ENCODE data around the gene RFTN2.
"Not testable (repeated sequence)": the region's sequence is repeated elsewhere in the genome, so short reads cannot be mapped to it uniquely, and the experiment has no call there.

RFTN2 gene

DNA sequence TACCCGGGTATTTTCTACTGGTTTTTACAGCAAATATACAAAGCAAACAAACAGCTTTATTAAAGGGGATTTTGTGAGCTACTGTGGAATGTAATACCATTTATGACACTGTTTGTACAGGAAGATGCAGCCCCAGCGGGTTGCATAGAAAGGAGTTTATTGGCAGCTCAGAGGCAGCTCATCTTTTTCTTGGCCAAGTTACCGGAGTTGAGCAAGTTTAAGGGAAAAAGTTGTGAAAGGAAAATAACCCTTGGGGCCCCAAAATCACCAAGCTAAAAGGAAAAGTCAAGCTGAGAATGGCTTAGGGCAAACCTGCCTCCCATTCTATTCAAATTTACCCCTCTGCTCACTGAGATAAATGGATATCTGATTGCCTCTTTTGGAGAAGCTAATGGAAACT, 98.8 kb downstream of the RFTN2 start:
- peaks cover 8% of the 10 kb centered on the region; the same call in 1 of the 2 replicates for H3K36me3 ChIP-seq (ENCODE audit: control insufficient read depth, insufficient read depth, low read length)
- no peak overlapping the region for H3K4me3 ChIP-seq (ENCODE audit: low read depth, low read length)
- H3K27me3 ChIP-seq (ENCODE audit: control insufficient read depth, insufficient read depth, low read length): no peaks in the 10 kb centered on the region
- H3K9me3 ChIP-seq (ENCODE audit: control insufficient read depth, insufficient read depth, low read length): peaks cover 33% of the 10 kb centered on the region
- no peak overlapping the region for H3K9ac ChIP-seq (ENCODE audit: low read depth, low read length)
- H3K4me1 ChIP-seq (ENCODE audit: control insufficient read depth, insufficient read depth, low read length): peaks cover 23% of the 10 kb centered on the region
- no peak overlapping the region for H3K27ac ChIP-seq (ENCODE audit: low read depth, low read length)

DNA sequence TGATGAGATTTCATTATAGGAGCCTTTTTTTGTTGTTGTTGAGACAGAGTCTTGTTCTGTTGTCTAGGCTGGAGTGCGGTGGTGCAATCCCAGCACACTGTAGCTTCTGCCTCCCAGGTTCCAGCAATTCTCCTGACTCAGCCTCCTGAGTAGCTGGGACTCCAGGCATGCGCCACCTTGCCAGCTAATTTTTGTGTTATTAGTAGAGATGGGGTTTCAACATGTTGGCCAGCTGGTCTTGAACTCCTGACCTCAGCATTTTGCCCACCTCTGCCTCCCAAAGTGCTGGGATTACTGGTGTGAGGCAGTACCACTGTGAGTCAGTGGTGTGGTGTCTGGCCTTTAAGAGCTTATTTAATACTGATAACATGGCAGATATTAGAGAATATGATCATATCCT, 99.4 kb downstream of the RFTN2 start:
- H3K36me3 ChIP-seq (ENCODE audit: control insufficient read depth, insufficient read depth, low read length): peaks cover 8% of the 10 kb centered on the region; the same call in 1 of the 2 replicates
- H3K4me1 ChIP-seq (ENCODE audit: control insufficient read depth, insufficient read depth, low read length): peaks cover 23% of the 10 kb centered on the region
- no peak overlapping the region for H3K27ac ChIP-seq (ENCODE audit: low read depth, low read length)
- peaks cover 33% of the 10 kb centered on the region for H3K9me3 ChIP-seq (ENCODE audit: control insufficient read depth, insufficient read depth, low read length)
- H3K27me3 ChIP-seq (ENCODE audit: control insufficient read depth, insufficient read depth, low read length): no peaks in the 10 kb centered on the region
- no peak overlapping the region for H3K4me3 ChIP-seq (ENCODE audit: low read depth, low read length)
- no peak overlapping the region for H3K9ac ChIP-seq (ENCODE audit: low read depth, low read length)

DNA sequence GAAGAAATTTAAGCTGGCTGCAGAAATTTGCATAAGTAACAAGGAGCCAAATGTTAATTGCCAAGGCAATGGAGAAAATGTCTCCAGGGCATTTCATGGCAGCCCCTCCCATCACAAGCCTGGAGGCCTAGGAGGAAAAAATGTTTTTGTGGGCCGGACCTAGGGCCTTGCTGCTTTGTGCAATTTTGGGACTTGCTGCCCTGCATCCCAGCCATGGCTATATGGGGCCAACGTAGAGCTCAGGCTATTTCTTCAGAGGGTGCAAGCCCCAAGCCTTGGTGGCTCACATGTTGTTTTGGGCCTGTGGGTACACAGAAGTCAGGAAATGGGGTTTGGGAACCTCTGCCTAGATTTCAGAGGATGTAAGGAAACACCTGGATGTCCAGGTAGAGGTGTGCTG, 101.8 kb downstream of the RFTN2 start:
- peaks cover 33% of the 10 kb centered on the region for H3K9me3 ChIP-seq (ENCODE audit: control insufficient read depth, insufficient read depth, low read length)
- H3K36me3 ChIP-seq (ENCODE audit: control insufficient read depth, insufficient read depth, low read length): peaks cover 8% of the 10 kb centered on the region; the same call in 1 of the 2 replicates
- no peak overlapping the region for H3K9ac ChIP-seq (ENCODE audit: low read depth, low read length)
- no peak overlapping the region for H3K4me3 ChIP-seq (ENCODE audit: low read depth, low read length)
- peaks cover 23% of the 10 kb centered on the region for H3K4me1 ChIP-seq (ENCODE audit: control insufficient read depth, insufficient read depth, low read length)
- H3K27ac ChIP-seq (ENCODE audit: low read depth, low read length): no peak overlapping the region
- no peaks in the 10 kb centered on the region for H3K27me3 ChIP-seq (ENCODE audit: control insufficient read depth, insufficient read depth, low read length)

DNA sequence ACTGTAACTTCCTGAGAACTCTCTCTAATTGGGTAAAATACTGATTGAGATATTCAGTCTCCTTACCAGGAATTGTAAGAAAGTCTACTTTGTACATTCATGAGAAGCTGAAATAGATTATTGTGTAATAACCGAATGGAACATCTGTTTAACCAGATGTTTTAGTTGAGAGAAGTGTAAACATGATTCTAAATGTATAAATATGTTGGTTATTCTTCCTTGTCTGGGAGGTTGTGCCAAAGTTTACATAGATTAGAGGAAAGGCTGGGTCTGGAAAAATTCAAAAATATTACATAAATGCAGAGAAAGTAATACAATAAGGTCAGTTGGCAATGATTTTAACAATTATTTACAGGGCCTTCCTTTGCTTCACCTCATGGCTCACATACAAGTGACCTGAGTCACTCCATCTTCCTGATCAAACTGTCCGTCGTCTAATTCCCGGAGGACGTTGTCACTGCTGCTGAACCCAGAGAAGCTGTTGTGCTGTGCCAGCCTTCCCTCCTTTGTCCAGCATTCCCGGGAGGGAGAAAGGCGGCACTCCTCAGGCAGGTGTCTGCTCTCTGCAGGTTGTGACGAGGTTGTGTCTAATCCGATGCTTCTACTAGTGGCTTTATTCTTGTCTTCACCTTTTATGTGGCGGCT, 103.6 kb downstream of the RFTN2 start:
- H3K4me3 ChIP-seq (ENCODE audit: low read depth, low read length): no peak overlapping the region
- H3K4me1 ChIP-seq (ENCODE audit: control insufficient read depth, insufficient read depth, low read length): peaks cover 5% of the 10 kb centered on the region; the same call in 1 of the 2 replicates
- peaks cover 33% of the 10 kb centered on the region for H3K9me3 ChIP-seq (ENCODE audit: control insufficient read depth, insufficient read depth, low read length)
- no peaks in the 10 kb centered on the region for H3K27me3 ChIP-seq (ENCODE audit: control insufficient read depth, insufficient read depth, low read length)
- peaks cover 8% of the 10 kb centered on the region; the same call in 1 of the 2 replicates for H3K36me3 ChIP-seq (ENCODE audit: control insufficient read depth, insufficient read depth, low read length)
- no peak overlapping the region for H3K27ac ChIP-seq (ENCODE audit: low read depth, low read length)
- H3K9ac ChIP-seq (ENCODE audit: low read depth, low read length): no peak overlapping the region

DNA sequence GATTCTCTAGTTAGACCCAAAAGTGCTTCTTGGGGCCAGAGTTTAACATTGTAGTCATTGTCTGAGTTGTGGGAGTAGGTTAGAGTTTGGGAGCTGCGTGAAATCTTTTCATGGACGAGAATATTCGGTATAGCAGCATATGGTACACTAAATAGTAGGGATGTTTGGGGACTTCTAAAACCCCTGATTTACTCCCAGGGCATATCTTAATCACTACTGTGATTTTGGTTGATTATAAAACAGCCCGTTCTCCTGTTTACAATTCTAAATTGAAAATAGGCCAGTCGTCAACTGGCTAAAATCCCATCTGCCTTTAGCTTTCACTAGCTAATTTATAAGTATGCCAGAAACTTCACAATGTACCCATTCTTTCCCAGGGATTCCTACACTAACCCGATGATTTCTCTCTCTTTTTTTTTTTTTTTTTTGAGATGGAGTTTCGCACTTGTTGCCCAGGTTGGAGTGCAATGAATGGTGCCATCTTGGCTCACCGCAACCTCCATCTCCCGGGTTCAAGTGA, 115.2 kb downstream of the RFTN2 start:
- H3K4me1 ChIP-seq (ENCODE audit: control insufficient read depth, insufficient read depth, low read length): no peaks in the 10 kb centered on the region
- H3K9ac ChIP-seq (ENCODE audit: low read depth, low read length): no peak overlapping the region
- no peak overlapping the region for H3K4me3 ChIP-seq (ENCODE audit: low read depth, low read length)
- H3K36me3 ChIP-seq (ENCODE audit: control insufficient read depth, insufficient read depth, low read length): peaks cover 7% of the 10 kb centered on the region; the same call in 1 of the 2 replicates
- H3K27me3 ChIP-seq (ENCODE audit: control insufficient read depth, insufficient read depth, low read length): no peaks in the 10 kb centered on the region
- H3K9me3 ChIP-seq (ENCODE audit: control insufficient read depth, insufficient read depth, low read length): no peaks in the 10 kb centered on the region
- H3K27ac ChIP-seq (ENCODE audit: low read depth, low read length): no peak overlapping the region

DNA sequence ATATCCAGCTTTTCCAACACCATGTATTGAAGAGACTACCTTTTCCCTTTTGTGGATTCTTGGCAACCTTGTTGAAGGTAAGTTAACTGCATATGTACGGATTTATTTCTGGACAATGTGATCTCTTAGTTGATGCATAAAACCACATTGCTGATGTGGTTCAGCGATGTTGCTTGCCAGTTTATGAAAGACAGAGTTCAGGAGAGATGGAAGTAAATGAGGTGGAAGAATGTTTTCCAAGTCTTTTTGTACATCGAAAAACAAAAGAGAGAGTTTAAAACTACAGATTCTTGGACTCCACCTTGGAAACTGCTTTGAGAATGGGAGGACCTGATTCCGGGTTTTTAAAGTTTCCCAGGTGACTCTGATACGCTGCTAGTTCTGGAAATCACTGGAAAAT, 115.7 kb downstream of the RFTN2 start:
- no peak overlapping the region for H3K4me3 ChIP-seq (ENCODE audit: low read depth, low read length)
- H3K36me3 ChIP-seq (ENCODE audit: control insufficient read depth, insufficient read depth, low read length): peaks cover 9% of the 10 kb centered on the region; the same call in 1 of the 2 replicates
- H3K9ac ChIP-seq (ENCODE audit: low read depth, low read length): no peak overlapping the region
- H3K4me1 ChIP-seq (ENCODE audit: control insufficient read depth, insufficient read depth, low read length): no peaks in the 10 kb centered on the region
- no peaks in the 10 kb centered on the region for H3K27me3 ChIP-seq (ENCODE audit: control insufficient read depth, insufficient read depth, low read length)
- no peak overlapping the region for H3K27ac ChIP-seq (ENCODE audit: low read depth, low read length)
- no peaks in the 10 kb centered on the region for H3K9me3 ChIP-seq (ENCODE audit: control insufficient read depth, insufficient read depth, low read length)

DNA sequence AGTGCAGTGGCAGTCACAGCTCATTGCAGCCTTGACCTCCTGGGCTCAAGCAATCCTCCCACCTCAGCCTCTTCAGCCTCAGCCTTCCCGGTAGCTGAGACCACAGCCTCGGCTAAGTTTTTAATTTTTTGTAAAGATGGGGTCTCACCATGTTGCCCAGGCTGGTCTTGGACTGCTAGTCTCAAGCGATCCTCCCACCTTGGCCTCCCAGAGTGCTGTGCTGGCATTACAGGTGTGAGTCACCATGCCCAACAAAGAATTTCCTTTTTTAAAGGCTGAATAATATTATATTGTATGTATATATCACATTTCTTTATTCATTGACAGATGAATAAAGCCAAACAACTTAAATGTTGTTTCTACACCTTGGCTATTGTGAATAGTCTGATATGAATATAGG, 117.0 kb downstream of the RFTN2 start:
- H3K27me3 ChIP-seq (ENCODE audit: control insufficient read depth, insufficient read depth, low read length): no peaks in the 10 kb centered on the region
- no peak overlapping the region for H3K27ac ChIP-seq (ENCODE audit: low read depth, low read length)
- H3K36me3 ChIP-seq (ENCODE audit: control insufficient read depth, insufficient read depth, low read length): peaks cover 16% of the 10 kb centered on the region
- H3K9me3 ChIP-seq (ENCODE audit: control insufficient read depth, insufficient read depth, low read length): no peaks in the 10 kb centered on the region
- no peak overlapping the region for H3K9ac ChIP-seq (ENCODE audit: low read depth, low read length)
- no peaks in the 10 kb centered on the region for H3K4me1 ChIP-seq (ENCODE audit: control insufficient read depth, insufficient read depth, low read length)
- H3K4me3 ChIP-seq (ENCODE audit: low read depth, low read length): no peak overlapping the region

DNA sequence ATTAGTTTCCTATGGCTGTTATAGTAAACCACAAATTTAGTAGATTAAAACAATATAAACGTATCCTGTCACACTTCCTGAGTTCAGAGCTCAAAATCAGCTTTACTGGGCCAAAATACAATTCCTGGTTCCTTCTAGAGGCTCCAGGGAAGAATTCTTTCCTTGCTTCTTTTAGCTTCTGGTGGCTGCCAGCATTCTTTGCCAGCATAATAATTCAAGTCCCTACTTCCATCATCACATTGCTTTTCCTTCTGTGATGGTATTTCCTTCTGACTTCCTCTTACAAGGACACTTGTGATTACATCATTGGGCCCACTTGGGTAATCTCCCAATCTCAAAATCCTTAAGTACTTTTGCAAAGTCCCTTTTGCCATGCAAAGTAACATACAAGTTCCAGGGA, 118.9 kb downstream of the RFTN2 start:
- no peaks in the 10 kb centered on the region for H3K4me1 ChIP-seq (ENCODE audit: control insufficient read depth, insufficient read depth, low read length)
- H3K36me3 ChIP-seq (ENCODE audit: control insufficient read depth, insufficient read depth, low read length): peaks cover 34% of the 10 kb centered on the region
- H3K27me3 ChIP-seq (ENCODE audit: control insufficient read depth, insufficient read depth, low read length): no peaks in the 10 kb centered on the region
- no peak overlapping the region for H3K27ac ChIP-seq (ENCODE audit: low read depth, low read length)
- no peak overlapping the region for H3K9ac ChIP-seq (ENCODE audit: low read depth, low read length)
- H3K9me3 ChIP-seq (ENCODE audit: control insufficient read depth, insufficient read depth, low read length): no peaks in the 10 kb centered on the region
- no peak overlapping the region for H3K4me3 ChIP-seq (ENCODE audit: low read depth, low read length)

DNA sequence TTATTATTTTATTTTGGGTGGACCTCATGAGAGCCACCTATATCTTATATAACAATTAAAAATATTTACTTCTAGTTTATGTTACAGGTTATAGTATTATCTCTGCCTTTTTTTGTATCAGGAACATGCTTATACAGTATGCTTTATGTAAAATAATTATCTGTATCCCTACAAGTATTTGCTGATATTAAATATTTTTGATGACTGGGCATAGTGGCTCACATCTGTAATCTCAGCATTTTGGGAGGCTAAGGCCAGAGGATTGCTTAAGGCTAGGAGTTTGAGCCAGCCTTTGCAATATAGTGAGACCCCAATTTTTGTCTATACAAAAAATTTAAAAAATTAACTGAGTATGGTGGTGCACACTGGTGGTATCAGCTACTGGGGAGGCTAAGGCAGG, 119.9 kb downstream of the RFTN2 start:
- no peaks in the 10 kb centered on the region for H3K9me3 ChIP-seq (ENCODE audit: control insufficient read depth, insufficient read depth, low read length)
- no peaks in the 10 kb centered on the region for H3K4me1 ChIP-seq (ENCODE audit: control insufficient read depth, insufficient read depth, low read length)
- H3K27me3 ChIP-seq (ENCODE audit: control insufficient read depth, insufficient read depth, low read length): no peaks in the 10 kb centered on the region
- H3K27ac ChIP-seq (ENCODE audit: low read depth, low read length): no peak overlapping the region
- H3K36me3 ChIP-seq (ENCODE audit: control insufficient read depth, insufficient read depth, low read length): peaks cover 44% of the 10 kb centered on the region
- no peak overlapping the region for H3K9ac ChIP-seq (ENCODE audit: low read depth, low read length)
- no peak overlapping the region for H3K4me3 ChIP-seq (ENCODE audit: low read depth, low read length)

DNA sequence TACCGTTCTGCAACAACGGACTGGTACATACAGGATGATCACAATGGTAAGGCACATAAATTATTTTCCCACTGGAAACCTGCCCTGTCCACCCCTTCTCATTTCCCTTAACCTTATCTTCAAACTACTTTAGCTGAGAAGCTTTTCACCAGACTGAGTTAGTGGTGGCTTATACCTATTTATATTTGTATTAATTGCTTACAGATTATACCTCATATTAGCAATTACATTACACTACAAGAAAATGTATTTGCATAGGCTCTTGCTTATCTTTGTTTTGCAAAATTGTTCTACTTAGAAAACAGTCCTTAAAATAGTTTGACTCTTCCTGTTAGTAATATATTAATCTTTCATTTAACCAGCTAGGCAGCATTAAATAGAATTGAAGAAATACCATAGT, 124.1 kb downstream of the RFTN2 start:
- not testable (repeated sequence) for H3K9ac ChIP-seq (ENCODE audit: low read depth, low read length); H3K9me3 ChIP-seq (ENCODE audit: control insufficient read depth, insufficient read depth, low read length); H3K4me1 ChIP-seq (ENCODE audit: control insufficient read depth, insufficient read depth, low read length); H3K27me3 ChIP-seq (ENCODE audit: control insufficient read depth, insufficient read depth, low read length); H3K27ac ChIP-seq (ENCODE audit: low read depth, low read length); H3K4me3 ChIP-seq (ENCODE audit: low read depth, low read length)
- H3K36me3 ChIP-seq (ENCODE audit: control insufficient read depth, insufficient read depth, low read length): peaks cover 62% of the 10 kb centered on the region

DNA sequence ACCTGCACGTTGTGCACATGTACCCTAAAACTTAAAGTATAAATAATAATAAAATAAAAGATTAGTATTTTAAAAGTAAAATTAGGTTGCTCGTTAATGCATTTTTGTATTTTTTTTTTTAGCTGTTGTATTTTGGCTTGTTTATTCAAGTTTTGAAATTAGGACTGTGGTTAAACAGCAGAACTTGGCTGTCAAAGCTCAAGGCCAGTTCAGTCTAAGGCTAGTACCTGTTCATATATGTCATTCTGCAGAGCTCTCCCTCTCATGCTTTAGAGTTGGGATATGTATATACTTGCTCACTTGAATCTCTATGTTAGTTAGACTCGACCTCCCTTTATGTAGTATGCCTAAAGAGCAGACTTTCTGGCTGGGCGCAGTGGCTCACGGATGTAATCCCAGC, 126.8 kb downstream of the RFTN2 start:
- Histone ChIP-seq H3K9ac (ENCODE audit: low read depth, low read length) (no peak overlapping the region), H3K36me3 (ENCODE audit: control insufficient read depth, insufficient read depth, low read length) (peaks cover 72% of the 10 kb centered on the region), H3K27me3 (ENCODE audit: control insufficient read depth, insufficient read depth, low read length) (no peaks in the 10 kb centered on the region), H3K4me1 (ENCODE audit: control insufficient read depth, insufficient read depth, low read length) (no peaks in the 10 kb centered on the region), H3K27ac (ENCODE audit: low read depth, low read length) (no peak overlapping the region), H3K9me3 (ENCODE audit: control insufficient read depth, insufficient read depth, low read length) (no peaks in the 10 kb centered on the region), H3K4me3 (ENCODE audit: low read depth, low read length) (no peak overlapping the region)

Measured in HUES48 (cell line).